HG02840 (cell line): ENCODE measurements around the gene PRR5L.

Experiments
- ATAC-seq: cut with Tn5 transposase; IDR thresholded peaks from one replicate; pipeline ENCODE4 v1.9.1; 2021; ENCODE audit warnings: mild to moderate bottlenecking, moderate library complexity, moderate number of reproducible peaks; ENCODE audit not compliant: unreplicated experiment, low FRiP score

The PRR5L gene

GRCh38 chr11:36427079-36427478, 131.0 kb downstream of the PRR5L start:
- no peak for ATAC-seq

GRCh38 chr11:36427876-36428275, 131.8 kb downstream of the PRR5L start:
- no peak for ATAC-seq

- no peak for ATAC-seq
Observed at GRCh38 chr11:36431429-36432092, 135.5 kb downstream of the PRR5L start.

GRCh38 chr11:36432093-36432469, 136.0 kb downstream of the PRR5L start:
- ATAC-seq, result no peak

GRCh38 chr11:36432738-36433137, 136.7 kb downstream of the PRR5L start:
- ATAC-seq, result no peak

GRCh38 chr11:36436064-36436463, 140.0 kb downstream of the PRR5L start:
- no peak for ATAC-seq

GRCh38 chr11:36436589-36436988, 140.5 kb downstream of the PRR5L start:
- ATAC-seq, result no peak

- no peak for ATAC-seq
Observed at GRCh38 chr11:36437413-36437812, 141.3 kb downstream of the PRR5L start.

- no peak for ATAC-seq
Observed at GRCh38 chr11:36438126-36438525, 142.0 kb downstream of the PRR5L start.

GRCh38 chr11:36441610-36442208, 145.6 kb downstream of the PRR5L start:
- peak; percentile 97 for ATAC-seq

- ATAC-seq, result no peak
Observed at GRCh38 chr11:36443661-36444060, 147.6 kb downstream of the PRR5L start.

- no peak for ATAC-seq
Observed at GRCh38 chr11:36446135-36446534, 150.0 kb downstream of the PRR5L start.

- ATAC-seq, result no peak
Observed at GRCh38 chr11:36447514-36447913, 151.4 kb downstream of the PRR5L start.

- ATAC-seq, result no peak
Observed at GRCh38 chr11:36447947-36448346, 151.9 kb downstream of the PRR5L start.

GRCh38 chr11:36449561-36450096, 153.5 kb downstream of the PRR5L start:
- ATAC-seq, result no peak

GRCh38 chr11:36450110-36450572, 154.1 kb downstream of the PRR5L start:
- ATAC-seq, result no peak

- ATAC-seq, result no peak
Observed at GRCh38 chr11:36451045-36451444, 155.0 kb downstream of the PRR5L start.

GRCh38 chr11:36451681-36452080, 155.6 kb downstream of the PRR5L start:
- no peak for ATAC-seq

- no peak for ATAC-seq
Observed at GRCh38 chr11:36452236-36452940, 156.3 kb downstream of the PRR5L start.

GRCh38 chr11:36452961-36453360, 156.9 kb downstream of the PRR5L start:
- no peak for ATAC-seq

GRCh38 chr11:36453678-36454077, 157.6 kb downstream of the PRR5L start:
- no peak for ATAC-seq
